Measurements from ENCODE around the gene CLDN17. TPM values are rescaled to one million over a fixed set of nuclear protein-coding genes. Genes with fewer than 3 reads are reported as not detected.

The CLDN17 gene
- total RNA-seq, 1 experiment from 2014 or later = not detected

DNA sequence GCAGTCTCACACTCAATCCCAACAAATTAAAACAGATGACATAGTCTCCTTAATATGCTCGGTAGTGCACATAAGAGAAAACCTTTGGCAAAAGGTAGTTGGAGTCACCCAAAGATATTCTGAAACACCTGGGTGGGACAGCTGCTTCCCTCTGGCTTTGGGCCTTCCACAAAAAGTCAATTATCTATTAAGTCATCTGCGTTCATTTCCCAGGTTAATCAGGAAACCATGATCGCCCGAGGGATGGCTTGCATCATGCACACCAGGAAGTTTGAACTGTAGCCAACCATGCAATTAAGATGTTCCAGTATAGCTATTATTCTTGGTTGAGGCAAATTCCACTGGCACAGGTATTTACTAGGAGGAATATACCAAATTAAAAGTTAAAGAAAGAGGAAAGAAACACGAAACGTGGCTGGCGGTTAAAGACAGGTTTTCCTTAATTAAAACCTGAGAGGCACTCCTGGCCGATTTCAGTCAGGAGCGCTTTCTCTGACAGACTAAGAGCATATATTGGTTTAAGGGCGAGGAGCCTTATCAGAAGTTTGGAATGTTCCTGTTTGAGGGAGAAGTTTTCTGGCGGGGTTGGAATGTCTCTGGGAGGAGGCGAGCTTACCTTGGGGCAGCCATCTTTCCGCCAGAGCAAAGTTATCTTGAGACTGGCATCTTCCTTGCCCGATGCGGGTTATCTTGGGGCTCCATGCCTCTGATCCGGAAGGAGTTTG, 19.9 kb downstream of the CLDN17 start:
- H4K91ac ChIP-seq (ENCODE audit: insufficient read length, low read depth, low read length) = no peak overlapping the region
- no peak overlapping the region for H2BK120ac ChIP-seq (ENCODE audit: low read depth, low read length, poor library complexity, severe bottlenecking)
- H3K79me1 ChIP-seq (ENCODE audit: insufficient read depth, low read depth, low read length, poor library complexity, severe bottlenecking) = no peaks in the 10 kb centered on the region
- no peak overlapping the region for H3K56ac ChIP-seq (ENCODE audit: insufficient read length, low read depth, low read length)
- no peak overlapping the region for H2BK20ac ChIP-seq (ENCODE audit: low read depth, low read length, poor library complexity, severe bottlenecking)
- peaks cover 0 to 3% of the 10 kb centered on the region in 2 experiments; a peak in 2 of 5 replicates for H3K9me3 Mint-ChIP-seq
- no peak overlapping the region for H3K27ac ChIP-seq (ENCODE audit: insufficient read length, low read depth, low read length)
- H2BK15ac ChIP-seq (ENCODE audit: low read depth, low read length) = no peak overlapping the region
- H3K27me3 Mint-ChIP-seq (ENCODE audit: low read depth) = no peaks in the 10 kb centered on the region
- no peak overlapping the region for H2AK5ac ChIP-seq (ENCODE audit: insufficient read length, low read length)
- no peak for DNase-seq
- H3K27ac Mint-ChIP-seq = no peak overlapping the region
- no peak overlapping the region for H3K18ac ChIP-seq (ENCODE audit: insufficient read length, low read depth, low read length)
- no peak overlapping the region for H3K4me2 ChIP-seq (ENCODE audit: insufficient read depth, insufficient read length, low read length)
- H4K8ac ChIP-seq (replicated peaks; ENCODE audit: insufficient read length, low read depth, low read length) = no peak overlapping the region
- H3K4me1 Mint-ChIP-seq = no peaks in the 10 kb centered on the region
- H3K14ac ChIP-seq (ENCODE audit: insufficient read depth, low read length) = no peak overlapping the region
- no peaks in the 10 kb centered on the region for H3K4me1 ChIP-seq (ENCODE audit: insufficient read depth, low read length)
- H2BK5ac ChIP-seq (ENCODE audit: insufficient read length, low read length) = no peak overlapping the region
- H3K27me3 ChIP-seq (ENCODE audit: insufficient read depth, low read length) = no peaks in the 10 kb centered on the region
- no CpG with 5 or more reads among the region's 16 CpGs for WGBS (ENCODE audit: extremely low coverage, insufficient read length, low lambda C conversion rate)
- no peaks in the 10 kb centered on the region for H4K20me1 ChIP-seq (ENCODE audit: control insufficient read depth, insufficient read depth, insufficient read length)
- no peak overlapping the region for H2BK12ac ChIP-seq (ENCODE audit: insufficient read length, low read depth, low read length)
- H3K9me3 ChIP-seq (ENCODE audit: control insufficient read depth, low read depth, low read length) = no peaks in the 10 kb centered on the region
- no peak overlapping the region for H3K4me3 Mint-ChIP-seq
- TF ChIP-seq, protein P1, sequence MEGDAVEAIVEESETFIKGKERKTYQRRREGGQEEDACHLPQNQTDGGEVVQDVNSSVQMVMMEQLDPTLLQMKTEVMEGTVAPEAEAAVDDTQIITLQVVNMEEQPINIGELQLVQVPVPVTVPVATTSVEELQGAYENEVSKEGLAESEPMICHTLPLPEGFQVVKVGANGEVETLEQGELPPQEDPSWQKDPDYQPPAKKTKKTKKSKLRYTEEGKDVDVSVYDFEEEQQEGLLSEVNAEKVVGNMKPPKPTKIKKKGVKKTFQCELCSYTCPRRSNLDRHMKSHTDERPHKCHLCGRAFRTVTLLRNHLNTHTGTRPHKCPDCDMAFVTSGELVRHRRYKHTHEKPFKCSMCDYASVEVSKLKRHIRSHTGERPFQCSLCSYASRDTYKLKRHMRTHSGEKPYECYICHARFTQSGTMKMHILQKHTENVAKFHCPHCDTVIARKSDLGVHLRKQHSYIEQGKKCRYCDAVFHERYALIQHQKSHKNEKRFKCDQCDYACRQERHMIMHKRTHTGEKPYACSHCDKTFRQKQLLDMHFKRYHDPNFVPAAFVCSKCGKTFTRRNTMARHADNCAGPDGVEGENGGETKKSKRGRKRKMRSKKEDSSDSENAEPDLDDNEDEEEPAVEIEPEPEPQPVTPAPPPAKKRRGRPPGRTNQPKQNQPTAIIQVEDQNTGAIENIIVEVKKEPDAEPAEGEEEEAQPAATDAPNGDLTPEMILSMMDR (conservative IDR thresholded peaks at IDR 0.05) = no peak
- H3T11ph ChIP-seq (ENCODE audit: low read length) = no peak overlapping the region
- peaks cover 0 to 8% (median 0%) of the 10 kb centered on the region in 3 experiments; a peak in 2 of 7 replicates for H3K36me3 Mint-ChIP-seq (ENCODE audit: insufficient read depth in 1 of 3, low read depth in 3 of 3)
- H3K9ac ChIP-seq (ENCODE audit: extremely low read depth, insufficient read length, low read length) = no peak overlapping the region
- H3K4ac ChIP-seq (ENCODE audit: low read depth, low read length) = no peak overlapping the region
- H3K23me2 ChIP-seq (ENCODE audit: insufficient read length, low read depth, low read length, poor library complexity, severe bottlenecking) = no peaks in the 10 kb centered on the region
- H3K79me2 ChIP-seq (ENCODE audit: insufficient read depth, low read length) = no peaks in the 10 kb centered on the region
- no peak overlapping the region for H4K5ac ChIP-seq (ENCODE audit: insufficient read length, low read depth, low read length)
- no peak overlapping the region for H3K23ac ChIP-seq (ENCODE audit: insufficient read length, low read depth, low read length)
- no peak overlapping the region for H2AFZ ChIP-seq (ENCODE audit: low read length)

Data from H9 (cell line).